Activated CD4-positive, alpha-beta T cell treated with anti-CD3 and anti-CD28 coated beads for 1 hour (primary cell): ENCODE results near the gene TET1.
"Not testable (repeated sequence)": the region's sequence is repeated elsewhere in the genome, so short reads cannot be mapped to it uniquely, and the experiment has no call there.

Experiments
- DNase-seq: peaks from one replicate; pipeline ENCODE4 v3.0.0-alpha.2; 2020

TET1 gene

GRCh38 chr10:68560186-68560942, at the start of gene TET1:
Gene TET1 (plus strand): TSS chr10:68560337. CDS start chr10:68572339, 12,002 bp downstream.
- DNase-seq, result no peak

GRCh38 chr10:68516216-68516615, 43.9 kb upstream of the TET1 start:
- not testable (repeated sequence) for DNase-seq

GRCh38 chr10:68516766-68517165, 43.4 kb upstream of the TET1 start:
- no peak for DNase-seq

DNA sequence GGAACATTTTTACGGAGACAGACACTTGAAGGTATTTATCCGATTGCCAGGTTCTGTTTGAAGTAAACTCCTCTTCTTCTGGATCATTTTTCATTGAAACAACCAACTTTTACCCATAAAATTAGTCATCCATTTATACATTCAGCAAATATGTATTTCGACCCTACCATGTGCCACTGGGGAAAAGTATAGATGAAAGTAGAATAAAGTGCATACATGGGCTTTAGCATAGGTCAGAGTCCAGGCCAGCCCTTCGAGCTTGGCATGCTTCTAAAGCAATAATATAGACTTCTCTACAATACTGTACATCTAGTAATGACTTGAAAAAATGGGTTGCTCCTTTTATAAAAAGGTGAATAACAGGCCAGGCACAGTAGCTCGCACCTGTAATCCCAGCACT, 42.9 kb upstream of the TET1 start:
- no peak for DNase-seq

GRCh38 chr10:68518609-68519008, 41.5 kb upstream of the TET1 start:
- not testable (repeated sequence) for DNase-seq

- not testable (repeated sequence) for DNase-seq
Measured at GRCh38 chr10:68525490-68526038, 34.6 kb upstream of the TET1 start.

DNA sequence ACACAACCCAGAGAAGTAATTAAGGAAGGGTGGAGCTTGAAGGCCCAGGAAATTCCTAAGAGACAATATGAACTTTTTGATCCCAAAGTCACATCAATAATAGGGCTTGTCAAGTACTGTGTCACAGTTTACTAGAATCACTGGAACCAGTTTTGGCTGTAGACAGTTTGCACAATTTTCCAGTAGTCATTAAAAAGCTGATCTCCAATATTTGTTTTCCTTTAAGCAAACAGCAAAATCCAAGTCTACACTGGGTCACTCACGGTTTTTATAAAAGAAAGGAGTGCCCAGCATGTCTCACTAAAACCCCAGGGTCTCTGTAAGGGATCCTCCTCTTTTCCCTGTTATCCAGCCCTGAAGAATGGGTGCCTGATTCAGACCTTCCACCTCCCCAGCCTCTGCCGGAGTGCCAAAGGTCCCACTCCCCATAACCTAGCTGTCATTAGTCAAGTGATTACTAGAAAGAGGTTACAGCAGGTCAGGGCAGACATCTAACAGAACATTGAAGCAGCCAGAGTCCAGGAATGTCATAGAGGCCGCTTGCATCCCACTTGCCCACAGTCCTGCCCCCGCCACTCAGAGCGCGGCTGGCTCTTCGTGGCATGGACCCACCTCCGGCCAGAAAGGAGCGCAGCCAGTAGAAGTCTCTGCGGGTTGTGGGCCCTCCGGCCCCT, 33.4 kb upstream of the TET1 start:
- no peak for DNase-seq

- no peak for DNase-seq
Measured at GRCh38 chr10:68536973-68537372, 23.2 kb upstream of the TET1 start.

- no peak for DNase-seq
Measured at GRCh38 chr10:68537796-68538195, 22.3 kb upstream of the TET1 start.

DNA sequence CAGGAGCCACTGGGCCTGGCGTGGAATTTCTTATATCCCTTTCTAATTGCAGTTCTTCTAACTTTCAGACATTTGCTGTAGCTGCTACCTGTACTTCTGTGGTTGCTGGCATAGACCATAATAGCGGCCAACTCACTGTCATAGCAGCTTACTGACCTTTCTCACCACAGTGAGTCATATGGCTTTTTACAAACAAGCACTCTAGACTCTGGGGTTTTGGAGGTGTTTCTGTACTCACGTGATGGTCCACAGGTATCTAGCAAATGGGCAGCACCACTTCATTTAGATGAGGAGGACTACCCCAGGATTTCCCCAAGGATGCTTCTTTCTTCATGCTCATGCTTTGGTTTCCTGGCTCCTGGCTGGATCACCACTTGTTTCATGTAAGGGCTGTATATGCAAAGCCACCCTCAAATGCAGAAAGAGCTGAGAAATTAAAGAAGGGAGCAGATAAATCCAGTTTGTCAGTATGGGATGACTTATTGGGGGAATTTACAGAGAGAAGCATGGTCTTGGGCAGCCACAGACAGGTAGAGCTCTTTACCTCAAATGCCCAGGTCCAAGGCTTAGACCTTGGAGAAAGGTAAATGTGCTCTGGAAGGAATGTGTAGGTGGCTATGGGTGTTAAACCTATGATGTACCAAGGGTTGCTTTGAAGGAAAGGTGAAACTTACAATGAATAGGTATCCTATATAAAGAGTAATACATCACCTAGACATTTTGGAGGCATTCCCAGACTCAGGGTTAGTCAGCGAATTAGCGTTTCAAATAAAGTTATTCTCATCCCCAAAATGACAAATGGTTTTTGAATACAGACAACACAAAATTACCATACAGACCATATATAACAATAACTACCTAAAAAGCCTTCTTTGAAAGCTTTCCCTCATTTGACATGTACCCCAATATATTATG, 16.9 kb upstream of the TET1 start:
- no peak for DNase-seq

- DNase-seq, result no peak
Measured at GRCh38 chr10:68550747-68551411, 9.3 kb upstream of the TET1 start.

DNA sequence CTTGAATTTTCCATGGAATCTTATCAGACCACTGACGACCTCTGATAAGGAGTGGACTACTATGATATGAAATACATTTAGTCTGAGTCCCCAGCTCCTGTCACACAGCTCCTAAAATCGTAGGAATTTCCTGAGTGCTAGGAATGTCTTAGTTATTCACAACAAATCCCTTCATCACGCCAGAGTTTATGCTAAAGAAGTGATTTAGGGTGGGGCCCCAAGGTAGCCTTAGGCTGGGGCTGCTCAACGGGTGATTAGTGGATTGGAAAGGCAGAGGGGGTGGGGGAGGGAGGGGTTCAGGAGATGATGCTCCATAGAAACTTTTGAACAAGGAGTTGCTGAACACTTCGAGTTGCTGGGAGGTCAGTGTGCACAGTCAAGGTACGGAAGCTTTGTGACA, 7.0 kb upstream of the TET1 start:
- DNase-seq, result no peak

- no peak for DNase-seq
Measured at GRCh38 chr10:68553599-68553998, 6.5 kb upstream of the TET1 start.

DNA sequence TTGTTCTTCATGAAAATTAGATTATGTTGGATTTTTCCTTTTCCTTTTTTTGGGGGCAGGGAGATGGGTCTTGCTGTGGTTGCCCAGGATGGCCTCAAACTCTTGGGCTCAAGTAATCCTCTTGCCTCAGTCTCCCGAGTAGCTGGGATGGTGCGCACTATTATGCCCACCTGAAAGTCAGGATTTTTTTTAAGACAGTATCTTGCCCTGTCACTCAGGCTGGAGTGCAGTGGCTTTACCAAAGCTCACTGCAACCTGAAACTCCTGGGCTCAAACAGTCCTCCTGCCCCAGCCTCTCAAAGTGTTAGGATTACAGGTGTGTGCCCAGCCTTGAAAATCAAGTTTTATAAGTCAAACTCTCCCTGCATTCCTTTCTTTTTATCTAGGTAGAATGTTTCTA, 1.7 kb upstream of the TET1 start:
- DNase-seq, result no peak

DNA sequence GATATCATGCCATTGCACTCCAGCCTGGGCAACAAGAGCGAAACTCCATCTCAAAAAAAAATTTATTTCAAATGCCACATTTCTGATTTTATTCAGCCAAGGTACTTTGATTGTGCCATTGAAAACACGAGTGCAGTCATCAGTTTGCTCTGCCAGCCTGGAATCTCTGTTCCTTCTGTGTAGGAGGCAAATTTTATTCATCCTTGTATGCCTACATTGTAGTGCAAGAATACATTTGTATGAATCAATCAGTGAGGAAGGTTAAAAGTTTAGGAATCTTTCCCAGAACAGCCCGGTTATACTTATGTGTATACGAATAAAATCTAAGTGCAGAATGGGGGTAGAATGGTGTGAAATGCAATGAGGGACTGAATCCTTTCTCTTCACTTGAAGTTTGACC, 886 bp upstream of the TET1 start:
- no peak for DNase-seq

DNA sequence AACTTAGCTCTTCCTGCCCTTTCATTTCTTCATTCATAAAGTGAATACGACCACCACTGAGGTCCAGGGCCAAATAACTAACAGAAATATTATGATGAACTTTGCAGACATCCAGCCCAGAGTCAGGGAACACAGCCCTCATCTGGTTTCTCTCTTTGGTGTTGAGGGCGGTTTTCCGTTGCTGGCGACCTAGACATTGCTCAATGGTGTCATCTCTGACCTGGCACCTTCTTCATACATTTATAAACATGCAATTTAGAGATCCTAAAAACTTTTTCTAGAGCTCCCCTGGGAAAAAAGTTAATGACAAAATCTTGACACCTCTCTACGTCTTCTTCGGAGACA, 324 bp upstream of the TET1 start:
- DNase-seq, result no peak

GRCh38 chr10:68560943-68561864, 1.1 kb downstream of the TET1 start:
- DNase-seq, result no peak

GRCh38 chr10:68561865-68562649, 1.9 kb downstream of the TET1 start:
- no peak for DNase-seq

- no peak for DNase-seq
Measured at GRCh38 chr10:68562661-68563570, 2.8 kb downstream of the TET1 start.

DNA sequence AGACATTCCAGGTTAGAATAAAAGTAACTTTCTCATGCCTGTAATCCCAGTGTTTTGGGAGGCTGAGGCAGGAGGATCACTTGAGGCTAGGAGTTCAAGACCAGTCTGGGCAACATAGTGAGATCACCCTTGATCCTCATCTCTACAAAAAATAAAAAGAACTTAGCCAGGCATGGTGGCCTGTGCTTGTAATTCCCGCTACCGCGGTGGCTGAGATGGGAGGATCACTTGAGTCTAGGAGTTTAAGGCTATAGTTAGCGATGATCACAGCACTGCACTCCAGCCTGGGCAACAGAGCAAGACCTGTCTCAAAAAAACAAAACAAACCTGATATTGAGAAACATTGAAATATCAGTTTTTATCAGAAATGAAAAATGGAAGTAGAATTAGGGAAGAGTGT, 4.6 kb downstream of the TET1 start:
- DNase-seq, result no peak
